ENCODE data around the gene SUN1.
"Not testable (repeated sequence)": the region's sequence is repeated elsewhere in the genome, so short reads cannot be mapped to it uniquely, and the experiment has no call there.

- TF ChIP-seq CTCF, POLR2A (IDR thresholded peaks at IDR 0.05): not testable (repeated sequence)
Measured at GRCh38 chr7:924042-924441, 91.8 kb downstream of the SUN1 start.

Measured in breast epithelium (tissue), 3 donors.